Gastroesophageal sphincter (tissue), 4 donors: ENCODE data around the gene UNC5A. TPM values are rescaled to one million over a fixed set of nuclear protein-coding genes. Genes with fewer than 3 reads are reported as not detected.

Experiments
- ATAC-seq: fragments of 150-250 bp; one replicate; pipeline ENCODE4 v1.9.1; 2016; ENCODE audit warnings: mild to moderate bottlenecking, moderate library complexity
- H3K27ac ChIP-seq, 4 donors: fragments of 200-600 bp; sonication (generic) in 3 of 4; 1 replicate in 3 of 4; 2 replicates in 1 of 4; pipeline ENCODE4 v1.5.1; 2016 to 2019
- H3K27me3 ChIP-seq: fragments of 200-600 bp; sonication (generic); one replicate; pipeline ENCODE4 v1.5.1; 2019
- H3K36me3 ChIP-seq, 2 donors: fragments of 200-600 bp; sonication (generic); one replicate each; pipeline ENCODE4 v1.5.1; 2019; ENCODE audit warnings: control low read depth in 1 of 2
- H3K4me1 ChIP-seq, 3 donors: fragments of 200-600 bp; sonication (generic); 1 replicate in 2 of 3; 2 replicates in 1 of 3; pipeline ENCODE4 v1.5.1; 2016 to 2019; ENCODE audit warnings: control low read depth in 2 of 3
- H3K4me3 ChIP-seq, 2 donors: fragments of 200-600 bp; sonication (generic); one replicate each; pipeline ENCODE4 v1.5.1; 2019; ENCODE audit warnings: mild to moderate bottlenecking in 1 of 2, moderate library complexity in 1 of 2
- H3K9me3 ChIP-seq, 3 donors: fragments of 200-600 bp; sonication (generic); one replicate each; pipeline ENCODE4 v1.5.1; 2017 to 2019; ENCODE audit warnings: control low read depth in 2 of 3
- EP300 ChIP-seq: sonication (generic); formaldehyde crosslinking; IDR thresholded peaks from one replicate; pipeline ENCODE4 v1.6.1; 2017; ENCODE audit warnings: antibody characterized with exemption, mild to moderate bottlenecking
- POLR2A ChIP-seq, 2 donors: fragments of 450-650 bp; IDR thresholded peaks; one replicate each; pipeline ENCODE4 v1.6.1; 2017; ENCODE audit warnings: antibody characterized with exemption in 2 of 2, mild to moderate bottlenecking in 2 of 2, moderate library complexity in 1 of 2
- POLR2AphosphoS5 ChIP-seq: sonication (generic); formaldehyde crosslinking; IDR thresholded peaks from one replicate; pipeline ENCODE4 v1.6.1; 2017; ENCODE audit warnings: antibody characterized with exemption
- WGBS, 2 donors: methylation state at CpG; one replicate each; pipeline ENCODE4 v1.1.5; 2018; ENCODE audit warnings: low coverage in 1 of 2; 5-methylcytosine and 5-hydroxymethylcytosine counted together
- total RNA-seq, 4 donors: library from RNA; depleted of rRNA; stranded (reverse); fragments of >200 nt; gene quantifications; one replicate each; pipeline ENCODE4 v1.1.0, GENCODE V29; 2016
- TF ChIP-seq, protein P1 (sequence below), 4 experiments: fragments of 200-600 bp in 2 of 4; fragments of 450-650 bp in 2 of 4; sonication (generic) in 1 of 4; IDR thresholded peaks; one replicate each; pipeline ENCODE4 v1.5.1; 2017 to 2019; ENCODE audit warnings: antibody characterized with exemption in 4 of 4, mild to moderate bottlenecking in 2 of 4, moderate library complexity in 2 of 4

The UNC5A gene
- total RNA-seq, 4 donors from 2014 or later, result 0.27 TPM; not detected in 3

DNA sequence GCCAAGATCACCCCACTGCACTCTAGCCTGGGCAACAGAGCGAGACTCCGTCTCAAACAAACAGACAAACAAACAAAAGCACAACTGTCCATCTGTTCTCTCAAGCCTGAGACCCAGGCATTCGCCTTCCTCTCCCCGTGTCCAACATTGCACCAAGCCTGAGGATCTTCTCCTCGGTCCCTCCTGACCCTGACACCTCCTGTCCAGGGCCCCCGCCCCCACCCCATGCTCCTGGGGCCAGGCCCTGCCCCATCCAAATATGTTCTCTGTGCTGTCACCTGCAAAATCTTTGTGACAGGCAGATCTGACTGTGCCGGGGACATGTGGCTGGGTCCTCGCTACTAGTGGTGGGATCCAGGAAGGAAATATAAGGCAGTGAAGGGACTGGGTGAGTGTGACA is 33.4 kb upstream of the UNC5A start:
- 59 to 85% methylated on average over 3 to 4 of the region's 8 CpGs for WGBS, 2 donors
- TF ChIP-seq POLR2A (IDR thresholded peaks at IDR 0.05) (no peak), POLR2AphosphoS5 (no peak), EP300 (no peak)
- TF ChIP-seq, protein P1, sequence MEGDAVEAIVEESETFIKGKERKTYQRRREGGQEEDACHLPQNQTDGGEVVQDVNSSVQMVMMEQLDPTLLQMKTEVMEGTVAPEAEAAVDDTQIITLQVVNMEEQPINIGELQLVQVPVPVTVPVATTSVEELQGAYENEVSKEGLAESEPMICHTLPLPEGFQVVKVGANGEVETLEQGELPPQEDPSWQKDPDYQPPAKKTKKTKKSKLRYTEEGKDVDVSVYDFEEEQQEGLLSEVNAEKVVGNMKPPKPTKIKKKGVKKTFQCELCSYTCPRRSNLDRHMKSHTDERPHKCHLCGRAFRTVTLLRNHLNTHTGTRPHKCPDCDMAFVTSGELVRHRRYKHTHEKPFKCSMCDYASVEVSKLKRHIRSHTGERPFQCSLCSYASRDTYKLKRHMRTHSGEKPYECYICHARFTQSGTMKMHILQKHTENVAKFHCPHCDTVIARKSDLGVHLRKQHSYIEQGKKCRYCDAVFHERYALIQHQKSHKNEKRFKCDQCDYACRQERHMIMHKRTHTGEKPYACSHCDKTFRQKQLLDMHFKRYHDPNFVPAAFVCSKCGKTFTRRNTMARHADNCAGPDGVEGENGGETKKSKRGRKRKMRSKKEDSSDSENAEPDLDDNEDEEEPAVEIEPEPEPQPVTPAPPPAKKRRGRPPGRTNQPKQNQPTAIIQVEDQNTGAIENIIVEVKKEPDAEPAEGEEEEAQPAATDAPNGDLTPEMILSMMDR (IDR thresholded peaks at IDR 0.05), result no peak
- no peaks in the 10 kb centered on the region for H3K4me1 ChIP-seq
- H3K27ac ChIP-seq, result no peak overlapping the region
- no peak overlapping the region for H3K4me3 ChIP-seq
- no peaks in the 10 kb centered on the region for H3K9me3 ChIP-seq
- no peaks in the 10 kb centered on the region for H3K36me3 ChIP-seq
- peaks cover 79% of the 10 kb centered on the region for H3K27me3 ChIP-seq
- ATAC-seq, result no peak

DNA sequence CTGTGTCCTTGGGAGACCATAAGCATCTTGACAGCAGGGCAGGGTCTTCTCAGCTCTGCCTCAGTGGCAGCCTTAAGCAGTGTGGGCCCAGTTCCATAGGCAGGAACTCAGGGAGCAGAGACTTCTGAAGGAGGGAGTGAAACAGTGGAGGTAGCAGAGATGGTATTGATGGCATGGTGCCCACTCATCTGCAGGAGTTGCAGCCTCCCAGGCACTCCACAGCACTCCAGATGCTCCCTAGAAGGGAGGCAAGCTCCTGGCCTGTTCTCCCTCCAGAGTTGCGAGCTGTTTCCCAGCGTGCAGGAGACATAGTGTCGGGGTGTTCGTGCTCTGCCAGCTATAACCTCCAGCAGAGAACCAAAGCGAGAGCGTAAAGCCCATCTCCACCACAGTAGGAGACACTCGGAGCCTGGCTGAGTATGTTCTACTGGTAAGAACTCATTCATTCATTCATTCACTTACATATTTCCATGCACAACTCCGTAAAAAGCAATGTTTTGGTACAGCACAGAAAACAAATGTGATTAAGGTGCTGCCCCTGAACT is 31.4 kb upstream of the UNC5A start:
- peaks cover 79% of the 10 kb centered on the region for H3K27me3 ChIP-seq
- 60 to 100% methylated on average over 1 of the region's 8 CpGs for WGBS, 2 donors
- TF ChIP-seq POLR2AphosphoS5 (no peak), POLR2A (IDR thresholded peaks at IDR 0.05) (no peak), EP300 (no peak)
- TF ChIP-seq, protein P1 (IDR thresholded peaks at IDR 0.05), result no peak
- ATAC-seq, result no peak
- H3K9me3 ChIP-seq, result no peaks in the 10 kb centered on the region
- H3K4me3 ChIP-seq, result no peak overlapping the region
- no peaks in the 10 kb centered on the region for H3K36me3 ChIP-seq
- no peak overlapping the region for H3K27ac ChIP-seq
- H3K4me1 ChIP-seq, result no peaks in the 10 kb centered on the region

DNA sequence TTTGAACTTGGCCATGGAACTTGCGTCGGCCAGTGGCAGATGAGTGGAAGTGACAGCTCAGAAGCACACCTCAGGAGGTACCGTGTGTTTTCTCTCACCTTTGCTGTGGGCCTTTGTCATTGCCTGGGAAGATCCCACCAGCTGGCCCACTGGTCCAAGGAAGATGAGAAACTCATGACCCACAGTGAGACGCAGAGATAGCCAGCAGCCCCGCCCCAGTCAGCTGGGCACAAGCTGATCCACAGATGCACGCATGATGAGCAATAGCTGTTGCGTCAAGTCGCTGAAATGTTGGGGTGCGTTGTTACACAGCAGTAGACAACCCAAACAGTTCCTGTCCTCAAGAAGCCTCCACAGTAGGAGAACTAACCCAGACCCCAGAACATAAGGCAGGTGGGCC is 30.8 kb upstream of the UNC5A start:
- TF ChIP-seq POLR2AphosphoS5 (no peak), EP300 (no peak), POLR2A (IDR thresholded peaks at IDR 0.05) (no peak)
- TF ChIP-seq, protein P1 (IDR thresholded peaks at IDR 0.05), result no peak
- Histone ChIP-seq H3K4me3 (no peak overlapping the region), H3K4me1 (no peaks in the 10 kb centered on the region), H3K27ac (no peak overlapping the region), H3K27me3 (peaks cover 78% of the 10 kb centered on the region), H3K36me3 (no peaks in the 10 kb centered on the region), H3K9me3 (no peaks in the 10 kb centered on the region)
- WGBS, 2 donors, result 92% methylated on average over 9 of the region's 9 CpGs; no CpG with 5 or more reads in 1 of the 2 donors
- ATAC-seq, result no peak

DNA sequence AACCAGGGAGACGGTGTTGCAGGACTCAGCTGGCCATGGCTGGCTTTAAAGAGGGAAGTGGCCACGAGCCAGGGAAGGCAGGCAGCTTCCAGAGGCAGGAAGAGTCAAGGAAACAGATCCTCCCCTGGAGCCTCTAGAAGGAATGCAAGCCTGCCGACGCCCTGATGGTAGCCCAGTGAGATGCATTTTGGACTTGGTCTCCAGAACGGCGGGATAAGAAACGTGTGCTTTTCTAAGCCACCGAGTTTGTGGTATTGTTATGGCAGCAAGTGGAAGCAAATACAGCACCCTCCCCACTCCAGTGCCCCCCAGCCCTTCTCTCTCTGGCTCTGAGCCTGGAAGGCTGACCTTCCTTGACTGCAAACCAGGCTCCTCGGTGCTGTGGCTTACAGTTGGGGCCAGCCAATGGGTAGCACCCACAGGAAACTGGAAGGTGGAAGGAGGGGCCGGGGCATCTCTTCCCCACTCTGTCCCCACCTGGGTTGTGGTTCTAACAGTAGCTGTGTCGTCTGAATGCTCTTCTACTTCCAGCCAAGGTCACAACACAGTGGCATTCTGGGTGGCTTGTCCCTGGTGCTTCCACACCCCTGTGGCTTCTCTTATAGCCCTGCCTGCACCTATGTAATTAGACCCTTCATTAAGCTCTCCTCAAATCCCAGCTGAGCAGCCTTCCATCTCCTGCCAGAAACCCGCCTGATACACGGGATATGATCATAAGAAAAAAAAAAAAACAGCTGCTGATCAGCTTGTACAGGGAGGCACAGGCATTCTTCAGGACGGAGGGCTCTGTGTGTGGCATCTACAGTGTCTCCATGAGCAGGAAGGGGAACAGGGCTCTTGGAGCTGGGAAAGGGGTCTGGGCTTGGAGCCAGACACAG is 29.9 kb upstream of the UNC5A start:
- 54 to 73% methylated on average over 5 to 11 of the region's 14 CpGs for WGBS, 2 donors
- Histone ChIP-seq H3K27me3 (peaks cover 78% of the 10 kb centered on the region), H3K27ac (no peak overlapping the region), H3K4me1 (no peaks in the 10 kb centered on the region), H3K36me3 (no peaks in the 10 kb centered on the region), H3K9me3 (no peaks in the 10 kb centered on the region), H3K4me3 (no peak overlapping the region)
- TF ChIP-seq POLR2A (IDR thresholded peaks at IDR 0.05), result no peak
- no peak for TF ChIP-seq POLR2AphosphoS5
- TF ChIP-seq, protein P1 (IDR thresholded peaks at IDR 0.05), result no peak
- no peak for TF ChIP-seq EP300
- no peak for ATAC-seq

DNA sequence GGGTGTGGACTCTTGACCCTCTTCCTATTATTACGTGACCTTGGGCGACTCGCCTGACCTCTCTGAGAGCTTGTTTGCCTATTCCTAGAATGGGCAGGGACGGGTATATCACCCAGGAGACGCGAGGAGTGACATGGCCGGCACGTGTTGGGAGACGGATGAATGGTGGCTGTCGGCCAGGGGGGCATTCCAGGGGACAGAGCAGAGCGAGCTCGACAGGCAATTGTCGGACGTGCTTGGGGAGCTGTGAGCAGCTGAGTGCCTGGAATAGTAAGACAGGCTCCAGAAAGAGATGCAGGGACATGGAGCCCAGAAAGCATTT is 29.3 kb upstream of the UNC5A start:
- ATAC-seq, result no peak

More for the DNA sequence above, 29.3 kb upstream of the UNC5A start:
- Histone ChIP-seq H3K4me1 (no peaks in the 10 kb centered on the region), H3K36me3 (no peaks in the 10 kb centered on the region), H3K27ac (no peak overlapping the region), H3K4me3 (no peak overlapping the region), H3K27me3 (peaks cover 78% of the 10 kb centered on the region), H3K9me3 (no peaks in the 10 kb centered on the region)
- 7% methylated on average over 3 of the region's 14 CpGs; no CpG with 5 or more reads in 1 of the 2 donors for WGBS, 2 donors
- no peak for TF ChIP-seq POLR2AphosphoS5
- no peak for TF ChIP-seq EP300
- TF ChIP-seq, protein P1 (IDR thresholded peaks at IDR 0.05), result no peak
- TF ChIP-seq POLR2A (IDR thresholded peaks at IDR 0.05), result no peak
